ENCODE results near the gene NOBOX.
"Not testable (repeated sequence)": the region's sequence is repeated elsewhere in the genome, so short reads cannot be mapped to it uniquely, and the experiment has no call there.

DNA sequence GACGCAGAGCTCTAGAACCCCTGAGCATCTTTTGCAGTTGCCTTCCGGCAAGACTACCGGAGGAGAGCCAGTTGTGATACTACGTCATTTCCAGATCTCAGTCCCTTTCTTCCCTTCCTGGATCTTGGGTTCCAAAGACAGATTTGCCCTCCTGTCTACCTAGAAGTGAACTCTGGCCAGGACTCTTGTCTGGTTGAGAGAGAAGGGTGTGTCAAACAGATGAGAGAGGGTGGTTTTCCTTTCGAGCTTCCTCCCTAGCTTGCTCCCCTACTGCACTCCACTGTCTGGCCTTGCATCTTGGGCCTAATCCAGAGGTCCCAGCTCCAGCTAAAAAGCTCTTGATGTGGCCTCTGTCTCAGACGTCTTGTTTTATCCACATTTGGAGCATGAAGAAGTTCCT lies 47.3 kb downstream of the NOBOX start:
- TF ChIP-seq, protein P1, sequence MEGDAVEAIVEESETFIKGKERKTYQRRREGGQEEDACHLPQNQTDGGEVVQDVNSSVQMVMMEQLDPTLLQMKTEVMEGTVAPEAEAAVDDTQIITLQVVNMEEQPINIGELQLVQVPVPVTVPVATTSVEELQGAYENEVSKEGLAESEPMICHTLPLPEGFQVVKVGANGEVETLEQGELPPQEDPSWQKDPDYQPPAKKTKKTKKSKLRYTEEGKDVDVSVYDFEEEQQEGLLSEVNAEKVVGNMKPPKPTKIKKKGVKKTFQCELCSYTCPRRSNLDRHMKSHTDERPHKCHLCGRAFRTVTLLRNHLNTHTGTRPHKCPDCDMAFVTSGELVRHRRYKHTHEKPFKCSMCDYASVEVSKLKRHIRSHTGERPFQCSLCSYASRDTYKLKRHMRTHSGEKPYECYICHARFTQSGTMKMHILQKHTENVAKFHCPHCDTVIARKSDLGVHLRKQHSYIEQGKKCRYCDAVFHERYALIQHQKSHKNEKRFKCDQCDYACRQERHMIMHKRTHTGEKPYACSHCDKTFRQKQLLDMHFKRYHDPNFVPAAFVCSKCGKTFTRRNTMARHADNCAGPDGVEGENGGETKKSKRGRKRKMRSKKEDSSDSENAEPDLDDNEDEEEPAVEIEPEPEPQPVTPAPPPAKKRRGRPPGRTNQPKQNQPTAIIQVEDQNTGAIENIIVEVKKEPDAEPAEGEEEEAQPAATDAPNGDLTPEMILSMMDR (IDR thresholded peaks at IDR 0.05), result not testable (repeated sequence)
- TF ChIP-seq POLR2A (IDR thresholded peaks at IDR 0.05), result not testable (repeated sequence)
